ENCODE data around the gene FRMD5. TPM values are rescaled to one million over a fixed set of nuclear protein-coding genes. Genes with fewer than 3 reads are reported as not detected.

FRMD5 gene
- polyA plus RNA-seq, 2 of the 4 experiments (the other 2 are of a cell fraction), result 2.5 to 3.6 TPM

DNA sequence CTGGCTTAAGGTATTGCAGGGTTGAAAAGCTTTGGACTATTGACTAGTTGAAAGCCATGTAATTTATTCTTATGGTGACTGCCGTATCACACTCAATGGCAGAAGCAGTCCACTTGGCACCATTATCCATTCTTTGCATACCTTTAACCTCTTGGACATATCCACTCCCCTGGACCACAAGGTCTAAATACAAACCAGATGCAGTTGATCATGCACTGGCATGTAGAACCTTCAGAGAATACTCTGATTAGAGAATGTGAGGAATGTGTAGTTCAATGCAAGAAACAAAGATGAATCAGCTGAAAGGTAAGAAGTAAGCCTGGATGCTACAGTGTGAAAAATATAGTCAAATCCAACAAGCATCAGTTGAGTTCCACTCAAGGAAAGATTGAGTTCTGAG is 93.1 kb downstream of the FRMD5 start:
- Histone ChIP-seq H3K4me2 (peak overlapping the region; percentile 84), H3K9me3 (no peaks in the 10 kb centered on the region), H3K4me1 (peaks cover 38% of the 10 kb centered on the region), H3K27ac (peak overlapping the region; percentile 58 to 72; a peak in 5 of 6 replicates), H3K4me3 (no peak overlapping the region)
- no peak for FAIRE-seq
- WGBS (ENCODE audit: missing lambda C conversion rate), result 54% methylated on average over 1 of the region's 1 CpG
- ChIA-PET CTCF (interaction anchor here (0.7 to 1.3 kb wide), 3 partner anchors 32 to 198 kb away, joined by 3 to 4 read pairs (median 3); no protein-coding TSS in a partner anchor), POLR2A (no interaction called here)
- no peak for TF ChIP-seq POLR2A (IDR thresholded peaks at IDR 0.05; ENCODE audit: low read length)
- TF ChIP-seq CHD4 (IDR thresholded peaks at IDR 0.05; ENCODE audit: borderline replicate concordance), result no peak
- no peak for TF ChIP-seq JUN (IDR thresholded peaks at IDR 0.05)
- TF ChIP-seq SMC3 (IDR thresholded peaks at IDR 0.05), result no peak
- TF ChIP-seq RNF2 (IDR thresholded peaks at IDR 0.05; ENCODE audit: borderline replicate concordance, low read depth), result no peak
- TF ChIP-seq ESRRA (IDR thresholded peaks at IDR 0.05; ENCODE audit: borderline replicate concordance, low read length), result no peak
- TF ChIP-seq, protein P1, sequence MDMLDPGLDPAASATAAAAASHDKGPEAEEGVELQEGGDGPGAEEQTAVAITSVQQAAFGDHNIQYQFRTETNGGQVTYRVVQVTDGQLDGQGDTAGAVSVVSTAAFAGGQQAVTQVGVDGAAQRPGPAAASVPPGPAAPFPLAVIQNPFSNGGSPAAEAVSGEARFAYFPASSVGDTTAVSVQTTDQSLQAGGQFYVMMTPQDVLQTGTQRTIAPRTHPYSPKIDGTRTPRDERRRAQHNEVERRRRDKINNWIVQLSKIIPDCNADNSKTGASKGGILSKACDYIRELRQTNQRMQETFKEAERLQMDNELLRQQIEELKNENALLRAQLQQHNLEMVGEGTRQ (IDR thresholded peaks at IDR 0.05), result no peak
- no peak for TF ChIP-seq EHMT2 (IDR thresholded peaks at IDR 0.05; ENCODE audit: low read depth)
- TF ChIP-seq KDM5A (IDR thresholded peaks at IDR 0.05), result no peak
- no peak for TF ChIP-seq NFE2L2 (conservative IDR thresholded peaks at IDR 0.05; ENCODE audit: low read length)
- no peak for TF ChIP-seq CBX2 (IDR thresholded peaks at IDR 0.05; ENCODE audit: borderline replicate concordance, low read depth)
- TF ChIP-seq TFCP2L1 (CRISPR knock-in tag; IDR thresholded peaks at IDR 0.05), result no peak
- TF ChIP-seq FOSL2 (IDR thresholded peaks at IDR 0.05), result no peak
- TF ChIP-seq FOSL2 (CRISPR knock-in tag; IDR thresholded peaks at IDR 0.05), result no peak
- TF ChIP-seq, protein P2, sequence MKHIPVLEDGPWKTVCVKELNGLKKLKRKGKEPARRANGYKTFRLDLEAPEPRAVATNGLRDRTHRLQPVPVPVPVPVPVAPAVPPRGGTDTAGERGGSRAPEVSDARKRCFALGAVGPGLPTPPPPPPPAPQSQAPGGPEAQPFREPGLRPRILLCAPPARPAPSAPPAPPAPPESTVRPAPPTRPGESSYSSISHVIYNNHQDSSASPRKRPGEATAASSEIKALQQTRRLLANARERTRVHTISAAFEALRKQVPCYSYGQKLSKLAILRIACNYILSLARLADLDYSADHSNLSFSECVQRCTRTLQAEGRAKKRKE (CRISPR knock-in tag; IDR thresholded peaks at IDR 0.05; ENCODE audit: low read depth), result no peak
- TF ChIP-seq MAFK (IDR thresholded peaks at IDR 0.05; ENCODE audit: partially characterized antibody), result no peak
- TF ChIP-seq ZFP36 (IDR thresholded peaks at IDR 0.05; ENCODE audit: borderline replicate concordance, partially characterized antibody), result no peak
- TF ChIP-seq, protein P3, sequence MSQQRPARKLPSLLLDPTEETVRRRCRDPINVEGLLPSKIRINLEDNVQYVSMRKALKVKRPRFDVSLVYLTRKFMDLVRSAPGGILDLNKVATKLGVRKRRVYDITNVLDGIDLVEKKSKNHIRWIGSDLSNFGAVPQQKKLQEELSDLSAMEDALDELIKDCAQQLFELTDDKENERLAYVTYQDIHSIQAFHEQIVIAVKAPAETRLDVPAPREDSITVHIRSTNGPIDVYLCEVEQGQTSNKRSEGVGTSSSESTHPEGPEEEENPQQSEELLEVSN (IDR thresholded peaks at IDR 0.05; ENCODE audit: borderline replicate concordance, low read depth), result no peak
- TF ChIP-seq, protein P4, sequence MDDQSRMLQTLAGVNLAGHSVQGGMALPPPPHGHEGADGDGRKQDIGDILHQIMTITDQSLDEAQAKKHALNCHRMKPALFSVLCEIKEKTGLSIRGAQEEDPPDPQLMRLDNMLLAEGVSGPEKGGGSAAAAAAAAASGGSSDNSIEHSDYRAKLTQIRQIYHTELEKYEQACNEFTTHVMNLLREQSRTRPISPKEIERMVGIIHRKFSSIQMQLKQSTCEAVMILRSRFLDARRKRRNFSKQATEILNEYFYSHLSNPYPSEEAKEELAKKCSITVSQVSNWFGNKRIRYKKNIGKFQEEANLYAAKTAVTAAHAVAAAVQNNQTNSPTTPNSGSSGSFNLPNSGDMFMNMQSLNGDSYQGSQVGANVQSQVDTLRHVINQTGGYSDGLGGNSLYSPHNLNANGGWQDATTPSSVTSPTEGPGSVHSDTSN (IDR thresholded peaks at IDR 0.05), result no peak
- TF ChIP-seq JUNB (IDR thresholded peaks at IDR 0.05), result no peak
- TF ChIP-seq MAZ (IDR thresholded peaks at IDR 0.05; ENCODE audit: borderline replicate concordance, low read depth, low read length), result no peak
- peak in 1 of 2 experiments; percentile 59; a peak in 3 of 6 replicates for ATAC-seq
- peak in 1 of 2 experiments; percentile 8 for DNase-seq (ENCODE audit: low read depth in 1 of 2, low spot score in 1 of 2)

DNA sequence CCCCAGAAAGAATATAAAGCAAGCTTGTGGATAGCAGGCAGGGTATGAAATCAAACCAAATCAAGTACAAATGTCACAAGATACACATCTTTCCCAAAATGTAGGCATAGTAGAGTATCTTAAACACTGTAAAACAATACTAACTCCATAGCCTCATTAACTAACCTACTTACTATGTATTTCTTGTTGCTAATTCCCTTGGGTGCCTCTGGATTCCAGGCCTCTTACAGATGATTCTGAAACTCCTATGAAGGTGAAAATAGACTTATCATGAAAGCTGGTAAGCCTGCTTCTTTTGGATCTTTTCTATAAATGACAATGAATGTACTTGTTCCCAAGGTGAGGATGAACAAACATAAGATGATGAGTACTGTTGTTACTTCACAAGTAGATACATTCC is 93.8 kb downstream of the FRMD5 start:
- FAIRE-seq (no peak), ATAC-seq (no peak), DNase-seq (ENCODE audit: low read depth in 1 of 2, low spot score in 1 of 2) (no peak)
- no peak overlapping the region for H3K4me3 ChIP-seq
- ChIA-PET POLR2A (no interaction called here), CTCF (interaction anchor here (0.8 kb wide), 1 partner anchor 40 kb away, joined by 5 read pairs; no protein-coding TSS in a partner anchor)
- TF ChIP-seq EHMT2 (IDR thresholded peaks at IDR 0.05; ENCODE audit: low read depth) (no peak), HOXB13 (CRISPR knock-in tag; IDR thresholded peaks at IDR 0.05; ENCODE audit: low read depth) (no peak), HOXA7 (CRISPR knock-in tag; IDR thresholded peaks at IDR 0.05) (no peak), EHF (CRISPR knock-in tag; IDR thresholded peaks at IDR 0.05) (no peak), JUN (IDR thresholded peaks at IDR 0.05) (no peak), NPAS2 (CRISPR knock-in tag; IDR thresholded peaks at IDR 0.05; ENCODE audit: borderline replicate concordance) (no peak), POLR2AphosphoS2 (conservative IDR thresholded peaks at IDR 0.05; ENCODE audit: low read length) (no peak)
- TF ChIP-seq, protein P5, sequence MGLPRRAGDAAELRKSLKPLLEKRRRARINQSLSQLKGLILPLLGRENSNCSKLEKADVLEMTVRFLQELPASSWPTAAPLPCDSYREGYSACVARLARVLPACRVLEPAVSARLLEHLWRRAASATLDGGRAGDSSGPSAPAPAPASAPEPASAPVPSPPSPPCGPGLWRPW (IDR thresholded peaks at IDR 0.05), result no peak
- peak overlapping the region; percentile 84; the same call in 2 of the 3 replicates for H3K4me2 ChIP-seq
- H3K4me1 ChIP-seq, result peaks cover 45% of the 10 kb centered on the region
- peak overlapping the region in 1 of 2 experiments; percentile 72; a peak in 3 of 6 replicates for H3K27ac ChIP-seq
- H3K9me3 ChIP-seq, result no peaks in the 10 kb centered on the region
